PC-9 (cell line): ENCODE measurements around the gene KLHL10. TPM values are rescaled to one million over a fixed set of nuclear protein-coding genes. Genes with fewer than 3 reads are reported as not detected.

Experiments used
- BruUV-seq: library from RNA; stranded (reverse); fragments of 400-500 nt; replicated peaks from 2 replicates; lab custom pipeline; 2021; lab: Mats Ljungman, UMichigan
- CTCF ChIA-PET: fragments of 300-600 bp; sonication (Branson Sonifier 250); formaldehyde crosslinking; loops from one replicate; lab custom pipeline; 2022; ENCODE audit warnings: antibody characterized with exemption; lab: Charles Lee
- POLR2A ChIA-PET: fragments of 300-600 bp; sonication (Branson Sonifier 250); formaldehyde crosslinking; loops from one replicate; lab custom pipeline; 2022; ENCODE audit warnings: antibody characterized with exemption; ENCODE audit not compliant: unreplicated experiment; lab: Charles Lee
- DNase-seq, 2 experiments: peaks; one replicate each; pipeline versions ENCODE4 v3.0.0 to v3.0.0-alpha.2; 2015 to 2022; ENCODE audit warnings: mixed read lengths in 1 of 2
- H2AFZ ChIP-seq: fragments of 200-600 bp; sonication (generic); 2 replicates; pipeline ENCODE4 v1.8.1; 2017; ENCODE audit warnings: antibody characterized with exemption
- H3F3A ChIP-seq: fragments of 200-600 bp; sonication (generic); 2 replicates; pipeline ENCODE4 v1.8.1; 2017; ENCODE audit warnings: antibody characterized with exemption, mild to moderate bottlenecking, low read depth; ENCODE audit not compliant: insufficient read depth
- H3K27ac ChIP-seq: fragments of 200-600 bp; sonication (generic); 2 replicates; pipeline ENCODE4 v1.6.1; 2016; ENCODE audit warnings: mixed run types
- H3K27me3 ChIP-seq: fragments of 200-600 bp; sonication (generic); 2 replicates; pipeline ENCODE4 v1.6.1; 2016; ENCODE audit warnings: low read depth, mixed run types; ENCODE audit not compliant: insufficient read depth
- H3K36me3 ChIP-seq: fragments of 200-600 bp; sonication (generic); 2 replicates; pipeline ENCODE4 v1.6.1; 2016; ENCODE audit warnings: low read depth, mixed run types
- H3K4me1 ChIP-seq: fragments of 200-600 bp; sonication (generic); replicated peaks from 2 replicates; pipeline ENCODE4 v1.6.1; 2016; ENCODE audit warnings: mixed run types; ENCODE audit not compliant: insufficient read depth
- H3K4me2 ChIP-seq: fragments of 200-600 bp; sonication (generic); 2 replicates; pipeline ENCODE4 v1.6.1; 2017; ENCODE audit warnings: mixed run types
- H3K4me3 ChIP-seq: fragments of 200-600 bp; sonication (generic); 2 replicates; pipeline ENCODE4 v1.6.1; 2016; ENCODE audit warnings: mixed run types
- H3K79me2 ChIP-seq: fragments of 200-600 bp; sonication (generic); 2 replicates; pipeline ENCODE4 v1.6.1; 2017; ENCODE audit warnings: low read depth, mixed run types
- H3K9me2 ChIP-seq: fragments of 200-600 bp; sonication (generic); 2 replicates; pipeline ENCODE4 v1.8.1; 2017; ENCODE audit warnings: mild to moderate bottlenecking; ENCODE audit not compliant: insufficient read depth
- H3K9me3 ChIP-seq: fragments of 200-600 bp; sonication (generic); 2 replicates; pipeline ENCODE4 v1.8.1; 2016; ENCODE audit warnings: low read depth; ENCODE audit not compliant: insufficient read depth
- H4K20me1 ChIP-seq: fragments of 200-600 bp; sonication (generic); 2 replicates; pipeline ENCODE4 v1.8.1; 2017; ENCODE audit not compliant: insufficient read depth
- EZH2 ChIP-seq: fragments of 200-600 bp; sonication (generic); IDR thresholded peaks from 2 replicates; pipeline ENCODE4 v1.8.0; 2017; ENCODE audit warnings: antibody characterized with exemption, low read depth
- intact Hi-C: fragments of 100-400 bp; cut with micrococcal nuclease; formaldehyde crosslinking; loops from one replicate; pipeline ENCODE4 v1.10.0; 2022; ENCODE audit not compliant: unreplicated experiment
- total RNA-seq: library from RNA; stranded (reverse); gene quantifications from 2 replicates; pipeline ENCODE4 v1.2.3, GENCODE V29; 2021
- TF ChIP-seq, protein P1 (sequence below): fragments of 200-600 bp; sonication (generic); conservative IDR thresholded peaks from 2 replicates; pipeline ENCODE4 v1.6.1; 2017; ENCODE audit warnings: mixed run types, antibody characterized with exemption, mild to moderate bottlenecking, moderate library complexity

KLHL10 gene
- total RNA-seq, 1 experiment from 2014 or later: not detected

DNA sequence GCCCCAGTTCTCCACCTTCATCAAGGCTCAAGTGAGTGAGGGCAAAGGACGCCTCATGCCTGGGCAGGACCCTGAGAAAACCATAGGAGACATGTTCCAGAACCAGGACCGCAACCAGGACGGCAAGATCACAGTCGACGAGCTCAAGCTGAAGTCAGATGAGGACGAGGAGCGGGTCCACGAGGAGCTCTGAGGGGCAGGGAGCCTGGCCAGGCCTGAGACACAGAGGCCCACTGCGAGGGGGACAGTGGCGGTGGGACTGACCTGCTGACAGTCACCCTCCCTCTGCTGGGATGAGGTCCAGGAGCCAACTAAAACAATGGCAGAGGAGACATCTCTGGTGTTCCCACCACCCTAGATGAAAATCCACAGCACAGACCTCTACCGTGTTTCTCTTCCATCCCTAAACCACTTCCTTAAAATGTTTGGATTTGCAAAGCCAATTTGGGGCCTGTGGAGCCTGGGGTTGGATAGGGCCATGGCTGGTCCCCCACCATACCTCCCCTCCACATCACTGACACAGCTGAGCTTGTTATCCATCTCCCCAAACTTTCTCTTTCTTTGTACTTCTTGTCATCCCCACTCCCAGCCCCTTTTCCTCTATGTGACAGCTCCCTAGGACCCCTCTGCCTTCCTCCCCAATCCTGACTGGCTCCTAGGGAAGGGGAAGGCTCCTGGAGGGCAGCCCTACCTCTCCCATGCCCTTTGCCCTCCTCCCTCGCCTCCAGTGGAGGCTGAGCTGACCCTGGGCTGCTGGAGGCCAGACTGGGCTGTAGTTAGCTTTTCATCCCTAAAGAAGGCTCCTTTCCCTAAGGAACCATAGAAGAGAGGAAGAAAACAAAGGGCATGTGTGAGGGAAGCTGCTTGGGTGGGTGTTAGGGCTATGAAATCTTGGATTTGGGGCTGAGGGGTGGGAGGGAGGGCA is 15.1 kb upstream of the KLHL10 start:
- no peaks in the 10 kb centered on the region for H3K79me2 ChIP-seq
- H3K9me2 ChIP-seq: no peaks in the 10 kb centered on the region
- no peaks in the 10 kb centered on the region for H3K4me1 ChIP-seq
- no peak for TF ChIP-seq EZH2
- TF ChIP-seq, protein P1, sequence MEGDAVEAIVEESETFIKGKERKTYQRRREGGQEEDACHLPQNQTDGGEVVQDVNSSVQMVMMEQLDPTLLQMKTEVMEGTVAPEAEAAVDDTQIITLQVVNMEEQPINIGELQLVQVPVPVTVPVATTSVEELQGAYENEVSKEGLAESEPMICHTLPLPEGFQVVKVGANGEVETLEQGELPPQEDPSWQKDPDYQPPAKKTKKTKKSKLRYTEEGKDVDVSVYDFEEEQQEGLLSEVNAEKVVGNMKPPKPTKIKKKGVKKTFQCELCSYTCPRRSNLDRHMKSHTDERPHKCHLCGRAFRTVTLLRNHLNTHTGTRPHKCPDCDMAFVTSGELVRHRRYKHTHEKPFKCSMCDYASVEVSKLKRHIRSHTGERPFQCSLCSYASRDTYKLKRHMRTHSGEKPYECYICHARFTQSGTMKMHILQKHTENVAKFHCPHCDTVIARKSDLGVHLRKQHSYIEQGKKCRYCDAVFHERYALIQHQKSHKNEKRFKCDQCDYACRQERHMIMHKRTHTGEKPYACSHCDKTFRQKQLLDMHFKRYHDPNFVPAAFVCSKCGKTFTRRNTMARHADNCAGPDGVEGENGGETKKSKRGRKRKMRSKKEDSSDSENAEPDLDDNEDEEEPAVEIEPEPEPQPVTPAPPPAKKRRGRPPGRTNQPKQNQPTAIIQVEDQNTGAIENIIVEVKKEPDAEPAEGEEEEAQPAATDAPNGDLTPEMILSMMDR: no peak
- no peaks in the 10 kb centered on the region for H3K9me3 ChIP-seq
- H3K36me3 ChIP-seq: no peaks in the 10 kb centered on the region
- intact Hi-C loops: no loop called here
- BruUV-seq: TSS peak; percentile 37
- H3K4me3 ChIP-seq: no peak overlapping the region
- no peaks in the 10 kb centered on the region for H3K27me3 ChIP-seq
- no peak for DNase-seq
- no peak overlapping the region for H2AFZ ChIP-seq
- H3K27ac ChIP-seq: no peak overlapping the region
- POLR2A ChIA-PET: no interaction called here
- no peaks in the 10 kb centered on the region for H4K20me1 ChIP-seq
- H3K4me2 ChIP-seq: no peak overlapping the region
- H3F3A ChIP-seq: no peaks in the 10 kb centered on the region; the same call in 1 of the 2 replicates
- CTCF ChIA-PET: no interaction called here

DNA sequence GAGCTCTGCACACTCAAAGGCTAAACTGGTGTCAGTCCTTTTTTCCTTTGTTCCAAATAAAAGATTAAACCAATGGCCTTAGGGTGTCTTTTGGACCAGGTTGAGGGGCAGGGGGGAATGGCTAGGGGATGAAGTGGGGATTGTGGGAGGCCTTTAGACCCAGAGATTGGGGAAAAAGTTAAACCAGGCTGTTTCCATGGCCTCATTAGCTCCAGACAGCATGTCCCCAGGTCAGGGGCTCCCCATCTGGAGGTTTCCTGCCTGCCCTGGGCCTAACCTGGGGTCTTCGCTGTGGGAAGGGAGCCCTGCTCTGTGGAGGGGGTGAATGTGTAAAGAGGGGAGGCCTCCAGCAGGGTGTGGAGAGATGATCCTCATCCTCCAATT is 14.5 kb upstream of the KLHL10 start:
- ChIA-PET CTCF (no interaction called here), POLR2A (no interaction called here)
- no peak for TF ChIP-seq EZH2
- TF ChIP-seq, protein P1: no peak
- Histone ChIP-seq H4K20me1 (no peaks in the 10 kb centered on the region), H3K36me3 (no peaks in the 10 kb centered on the region), H3K27ac (no peak overlapping the region), H3K4me1 (no peaks in the 10 kb centered on the region), H3K79me2 (no peaks in the 10 kb centered on the region), H3K27me3 (no peaks in the 10 kb centered on the region), H3K9me2 (no peaks in the 10 kb centered on the region), H2AFZ (no peak overlapping the region), H3K4me3 (no peak overlapping the region), H3F3A (no peaks in the 10 kb centered on the region; the same call in 1 of the 2 replicates), H3K4me2 (no peak overlapping the region), H3K9me3 (no peaks in the 10 kb centered on the region)
- DNase-seq: no peak
- intact Hi-C loops: no loop called here
- no TSS peak for BruUV-seq

DNA sequence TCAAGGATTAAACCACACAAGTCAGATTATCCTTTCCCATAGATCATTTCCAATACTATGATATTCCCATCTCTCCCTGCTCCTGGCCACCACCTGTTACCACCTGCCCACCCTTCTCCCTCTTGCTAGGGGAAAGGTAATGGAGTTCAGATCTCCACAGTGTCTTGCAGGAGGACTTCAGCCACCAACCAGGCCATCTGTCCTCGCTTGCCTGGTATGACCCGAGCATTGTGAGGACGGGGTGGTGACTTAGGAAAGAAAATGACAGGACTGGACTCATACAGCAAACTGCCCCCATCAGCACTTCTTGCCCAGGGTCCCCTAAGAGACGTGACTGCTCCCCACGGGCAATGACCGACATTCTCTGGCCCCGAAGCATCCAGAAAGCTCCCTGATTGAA is 14.0 kb upstream of the KLHL10 start:
- no peaks in the 10 kb centered on the region; the same call in 1 of the 2 replicates for H3F3A ChIP-seq
- H2AFZ ChIP-seq: no peak overlapping the region
- H3K4me3 ChIP-seq: no peak overlapping the region
- ChIA-PET POLR2A (interaction anchor here (0.6 kb wide), 1 partner anchor 79 kb away, joined by 3 read pairs; no protein-coding TSS in a partner anchor), CTCF (no interaction called here)
- H3K4me1 ChIP-seq: no peaks in the 10 kb centered on the region
- H3K36me3 ChIP-seq: peaks cover 2% of the 10 kb centered on the region; the same call in 1 of the 2 replicates
- H3K79me2 ChIP-seq: no peaks in the 10 kb centered on the region
- intact Hi-C loops: no loop called here
- no peaks in the 10 kb centered on the region for H3K9me3 ChIP-seq
- no peak for TF ChIP-seq EZH2
- TF ChIP-seq, protein P1: no peak
- H3K9me2 ChIP-seq: no peaks in the 10 kb centered on the region
- H3K27ac ChIP-seq: no peak overlapping the region
- no peaks in the 10 kb centered on the region for H3K27me3 ChIP-seq
- no TSS peak for BruUV-seq
- no peak for DNase-seq
- H4K20me1 ChIP-seq: no peaks in the 10 kb centered on the region
- H3K4me2 ChIP-seq: no peak overlapping the region
